Fibroblast of gingiva (primary cell): ENCODE measurements around the gene AGAP1.
"Not testable (repeated sequence)": the region's sequence is repeated elsewhere in the genome, so short reads cannot be mapped to it uniquely, and the experiment has no call there.

Experiments
- DNase-seq: peaks from one replicate; pipeline ENCODE4 v3.0.0-alpha.2; 2011; ENCODE audit warnings: low read depth

AGAP1 gene

GRCh38 chr2:235944591-235944990 is 450.7 kb downstream of the AGAP1 start:
- no peak for DNase-seq

- no peak for DNase-seq
Measured at GRCh38 chr2:235945608-235946140, 451.8 kb downstream of the AGAP1 start.

- DNase-seq = no peak
Measured at GRCh38 chr2:235946590-235946989, 452.7 kb downstream of the AGAP1 start.

GRCh38 chr2:235947055-235947454 is 453.2 kb downstream of the AGAP1 start:
- DNase-seq = not testable (repeated sequence)

- DNase-seq = no peak
Measured at GRCh38 chr2:235949567-235950472, 456.0 kb downstream of the AGAP1 start.

- no peak for DNase-seq
Measured at GRCh38 chr2:235950473-235950809, 456.6 kb downstream of the AGAP1 start.

- DNase-seq = no peak
Measured at GRCh38 chr2:235951493-235951892, 457.6 kb downstream of the AGAP1 start.

GRCh38 chr2:235951982-235952381 is 458.1 kb downstream of the AGAP1 start:
- DNase-seq = no peak

- DNase-seq = no peak
Measured at GRCh38 chr2:235952714-235953113, 458.9 kb downstream of the AGAP1 start.

- DNase-seq = no peak
Measured at GRCh38 chr2:235954281-235954680, 460.4 kb downstream of the AGAP1 start.

- no peak for DNase-seq
Measured at GRCh38 chr2:235954888-235955480, 461.1 kb downstream of the AGAP1 start.

- DNase-seq = no peak
Measured at GRCh38 chr2:235955664-235956063, 461.8 kb downstream of the AGAP1 start.

GRCh38 chr2:235956281-235956970 is 462.6 kb downstream of the AGAP1 start:
- no peak for DNase-seq

- no peak for DNase-seq
Measured at GRCh38 chr2:235957251-235957650, 463.4 kb downstream of the AGAP1 start.

- peak; percentile 5 for DNase-seq
Measured at GRCh38 chr2:235958221-235958930, 464.5 kb downstream of the AGAP1 start.

GRCh38 chr2:235958931-235959410 is 465.1 kb downstream of the AGAP1 start:
- no peak for DNase-seq

GRCh38 chr2:235960011-235960715 is 466.3 kb downstream of the AGAP1 start:
- no peak for DNase-seq

GRCh38 chr2:235960716-235961640 is 467.1 kb downstream of the AGAP1 start:
- DNase-seq = no peak

GRCh38 chr2:235961711-235962110 is 467.9 kb downstream of the AGAP1 start:
- no peak for DNase-seq
